ENCODE data around the gene EVC2.
"Not testable (repeated sequence)": the region's sequence is repeated elsewhere in the genome, so short reads cannot be mapped to it uniquely, and the experiment has no call there.

The EVC2 gene

DNA sequence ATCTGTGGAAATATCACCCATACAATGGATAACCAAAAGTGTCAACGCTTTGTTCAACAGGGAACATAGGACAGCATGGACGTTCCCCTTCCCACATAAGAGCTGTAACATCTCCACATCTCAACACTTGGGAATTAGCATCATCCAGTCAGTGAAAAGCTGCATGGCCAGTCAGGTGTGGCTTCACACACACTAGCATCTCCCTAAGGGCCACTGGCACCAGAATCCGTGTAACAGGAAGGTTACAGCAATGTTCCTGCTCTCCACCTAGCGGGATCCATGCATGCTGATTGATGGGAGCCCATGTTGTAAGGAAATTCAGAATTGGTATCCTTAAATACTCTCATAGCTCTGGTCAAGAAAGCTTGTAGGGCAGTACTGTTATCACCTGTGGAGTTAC, 78.8 kb downstream of the EVC2 start:
- DNase-seq (ENCODE audit: low spot score), result no peak

DNA sequence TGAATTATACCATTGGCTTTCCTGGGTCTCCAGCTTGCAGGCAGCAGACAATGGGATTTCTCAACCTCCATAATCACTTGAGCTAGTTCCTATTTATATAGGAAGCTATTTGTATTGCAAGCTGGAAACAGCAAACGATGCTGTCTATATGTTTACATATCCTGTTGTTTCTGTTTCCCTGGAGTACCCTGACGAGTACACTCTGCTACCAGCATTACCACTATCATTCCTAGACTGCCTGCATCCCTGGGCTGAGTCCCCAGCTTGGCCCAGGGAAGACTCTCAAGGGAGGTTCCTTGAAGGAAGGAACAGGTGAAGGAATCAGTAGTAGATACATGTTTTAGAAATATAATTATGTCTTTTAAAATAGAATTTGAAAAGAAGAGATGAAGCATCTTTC, 81.4 kb downstream of the EVC2 start:
- no peak for DNase-seq (ENCODE audit: low spot score)

DNA sequence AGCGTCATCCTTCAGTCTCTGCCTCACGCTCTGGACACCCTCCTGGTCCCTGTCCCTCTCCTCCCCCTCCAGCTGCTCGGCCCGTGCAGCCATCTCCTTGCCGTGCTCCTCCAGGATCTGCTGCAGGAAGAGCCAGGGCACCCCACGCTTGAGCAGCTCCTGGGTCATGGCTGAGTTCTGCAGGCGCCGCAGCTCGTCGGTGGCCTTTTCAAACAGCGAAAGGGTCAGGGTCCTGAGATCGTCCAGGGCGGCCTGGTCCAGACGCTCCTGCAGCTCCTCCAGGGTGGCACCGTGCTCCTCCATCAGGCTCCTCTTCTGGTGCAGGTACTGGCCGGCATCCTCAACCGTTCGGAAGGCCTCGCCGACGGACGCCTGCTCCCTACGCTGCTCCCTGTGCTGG, 85.8 kb downstream of the EVC2 start:
- DNase-seq (ENCODE audit: low spot score), result no peak

DNA sequence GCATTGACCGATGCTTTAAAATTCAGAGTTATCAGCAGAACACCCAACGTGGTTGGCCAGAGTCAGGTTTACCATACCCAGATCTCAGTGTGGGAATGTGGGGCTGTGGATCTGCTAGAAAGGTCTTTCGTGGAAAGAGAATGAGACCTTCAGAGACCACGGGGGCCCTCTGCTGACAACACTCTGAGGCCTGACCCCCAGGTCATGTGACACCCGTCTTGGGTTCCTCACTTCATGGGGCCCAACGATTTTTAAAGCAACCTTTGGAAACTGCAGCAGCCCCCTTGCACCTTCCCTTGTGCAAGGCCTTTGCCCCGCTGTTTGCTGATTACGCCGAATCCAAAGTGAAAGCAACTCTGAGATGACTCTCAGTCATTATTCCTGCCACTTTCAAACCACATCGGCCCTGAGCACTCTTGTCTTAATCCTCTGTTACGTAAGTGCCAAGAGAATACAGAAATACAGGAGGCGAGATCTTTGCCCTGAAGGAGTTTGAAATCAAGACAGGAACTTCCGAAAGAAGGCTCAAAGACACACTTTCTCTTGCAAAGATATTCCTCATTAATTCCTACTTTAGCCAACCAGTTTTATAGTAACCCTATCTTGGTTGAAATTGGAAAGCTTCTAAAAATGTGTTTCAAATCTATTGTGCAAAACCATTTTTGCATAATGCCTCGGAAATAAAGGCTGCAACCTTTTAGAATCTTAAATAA, 88.3 kb downstream of the EVC2 start:
- DNase-seq (ENCODE audit: low spot score), result no peak

DNA sequence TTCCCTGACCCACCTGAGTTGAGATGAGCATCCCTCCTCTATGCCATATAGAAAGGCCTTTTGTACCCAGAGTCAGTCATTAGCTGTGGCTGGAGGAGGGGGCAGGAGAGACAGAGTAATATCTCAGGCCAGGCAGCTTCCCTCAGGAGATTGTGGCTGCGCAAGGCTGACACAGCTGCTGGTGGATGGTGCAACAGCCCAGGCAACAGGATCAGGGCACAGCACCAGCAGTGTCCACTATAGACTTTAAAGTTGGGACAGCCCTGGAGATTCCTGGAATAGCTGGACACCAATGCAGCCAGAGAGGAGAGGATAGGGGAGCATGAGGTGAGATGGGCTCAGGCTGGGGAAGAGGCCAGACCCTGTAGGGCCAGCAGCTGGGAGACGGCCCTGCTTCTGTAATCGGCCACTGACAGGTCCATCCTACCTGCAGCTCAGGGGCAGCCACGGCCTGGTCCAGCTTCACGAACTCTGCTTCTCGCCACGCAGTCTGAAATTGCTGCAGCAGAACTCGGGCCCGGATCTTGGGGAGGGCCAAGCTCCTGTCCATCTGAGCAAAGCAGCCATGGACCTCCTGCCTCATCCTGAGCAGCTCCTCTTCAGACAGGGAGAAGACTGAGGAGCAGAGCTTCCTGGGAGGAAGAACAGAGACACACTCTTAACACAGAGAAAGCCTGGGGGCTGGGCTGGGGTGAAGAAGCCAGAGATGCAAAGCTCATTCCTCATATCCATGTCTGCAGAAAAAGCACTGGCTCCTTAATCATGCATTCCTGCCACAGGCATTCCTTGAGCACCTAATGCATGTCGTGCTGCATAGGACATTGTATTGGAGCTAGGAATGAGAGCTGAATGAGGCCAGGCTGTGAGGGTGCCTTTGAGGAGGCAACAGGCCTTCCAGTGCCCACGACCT, 90.1 kb downstream of the EVC2 start:
- DNase-seq (ENCODE audit: low spot score), result no peak

DNA sequence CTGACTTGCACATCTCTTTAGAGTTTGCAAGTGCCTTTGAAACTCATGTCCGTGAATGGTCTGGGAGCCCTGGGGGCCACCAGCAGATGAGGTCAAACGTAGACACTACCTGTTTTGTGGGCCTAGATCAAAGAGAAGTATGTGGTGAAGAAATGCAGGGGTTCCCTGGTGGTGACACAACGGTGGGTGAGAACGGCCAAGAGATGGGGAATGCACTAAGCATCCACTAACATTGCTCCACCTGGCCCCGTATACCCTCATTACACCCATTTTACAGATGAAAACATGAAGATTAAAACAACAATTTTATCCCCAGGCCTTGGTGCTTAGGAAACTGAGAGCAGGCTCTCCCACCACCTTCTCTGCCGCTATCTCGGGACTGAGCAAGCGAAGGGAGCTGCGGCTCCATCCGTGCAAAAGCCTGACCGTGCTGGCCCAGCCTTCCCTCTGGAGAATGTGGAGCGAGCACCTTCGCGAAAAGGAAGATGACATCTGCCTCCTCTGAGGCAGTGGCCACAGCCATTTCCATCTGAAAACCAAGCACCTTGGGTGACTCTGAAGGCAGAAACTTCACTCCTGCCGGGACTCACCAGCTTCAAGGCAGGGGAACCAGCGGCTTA, 91.9 kb downstream of the EVC2 start:
- no peak for DNase-seq (ENCODE audit: low spot score)

DNA sequence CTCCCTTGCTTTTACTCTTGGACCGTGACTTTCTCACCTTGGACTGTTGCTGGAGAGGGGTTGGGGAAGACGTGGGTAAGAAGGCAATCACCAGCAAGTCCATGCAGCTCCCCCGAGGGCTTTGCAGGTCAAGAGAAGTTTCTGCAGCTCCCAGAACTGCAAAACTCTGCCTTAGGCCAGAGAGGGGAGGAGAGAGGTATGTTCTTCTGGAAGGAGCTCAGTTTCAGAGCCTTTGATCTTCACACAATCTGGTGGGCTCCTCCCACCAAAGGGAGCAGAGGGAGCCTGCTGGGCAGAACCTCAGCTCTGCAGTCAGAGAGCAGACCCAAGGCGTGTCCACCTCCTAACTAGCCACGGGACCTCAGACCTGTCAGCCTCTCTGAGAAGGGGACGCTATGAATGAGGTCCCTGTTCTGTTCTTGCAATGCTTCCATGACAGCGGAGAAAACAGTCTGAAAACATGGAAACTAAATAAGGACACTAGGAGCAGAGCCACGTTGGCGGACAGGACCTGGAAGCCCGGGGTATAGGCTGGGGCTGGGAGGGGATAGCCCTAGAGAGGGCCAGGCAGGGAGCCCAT, 92.8 kb downstream of the EVC2 start:
- no peak for DNase-seq (ENCODE audit: low spot score)

DNA sequence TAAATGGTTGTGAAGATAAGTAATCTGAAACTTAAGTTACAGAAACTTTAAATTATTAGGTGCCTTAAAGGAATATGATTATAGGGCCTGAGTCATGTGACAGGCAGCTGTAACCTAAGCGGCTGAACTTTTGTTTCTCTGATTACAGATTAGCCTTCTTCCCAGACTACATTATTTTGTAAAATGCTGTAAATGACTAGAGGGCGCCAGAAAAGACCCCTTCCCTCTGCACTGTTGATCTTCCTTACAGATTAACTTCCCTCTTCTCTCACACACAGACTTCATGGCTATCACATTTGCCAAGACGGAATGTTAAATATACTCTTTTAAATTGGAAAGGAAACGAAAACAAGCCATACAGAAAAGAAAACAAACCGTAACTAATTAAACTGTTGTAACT, 96.6 kb downstream of the EVC2 start:
- no peak for DNase-seq (ENCODE audit: low spot score)

DNA sequence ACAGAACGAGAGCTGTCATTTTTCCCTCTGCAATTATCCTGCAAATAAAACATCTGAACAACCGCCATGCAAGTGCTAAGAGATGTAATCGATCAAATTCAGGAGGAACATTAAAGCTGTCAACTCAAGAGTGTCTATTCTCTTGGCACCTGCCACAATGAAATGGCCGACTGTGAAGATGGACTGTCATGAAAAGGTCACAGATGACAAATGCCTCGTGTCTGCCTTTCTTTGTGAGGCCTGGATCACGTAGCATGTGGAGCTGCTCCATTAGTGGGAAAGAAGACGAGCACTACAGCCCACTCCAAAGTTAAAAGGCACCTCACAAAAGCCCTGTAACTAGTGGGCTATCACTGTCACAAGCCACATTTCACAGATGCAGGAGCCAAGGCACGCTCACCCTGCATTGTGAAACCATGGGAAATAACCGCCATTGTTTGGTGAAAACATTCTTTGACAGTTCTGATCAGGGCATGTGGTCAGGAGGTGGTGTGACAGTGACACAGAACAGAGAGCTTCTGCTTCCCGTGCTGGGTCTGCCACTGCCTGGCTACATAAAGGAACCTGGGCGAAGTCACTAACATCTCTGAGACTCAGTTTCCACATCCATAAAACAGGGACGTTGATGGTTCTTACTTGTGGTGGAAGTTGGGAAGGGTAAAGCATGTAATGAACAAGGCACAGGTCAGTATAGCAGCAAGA, 98.9 kb downstream of the EVC2 start:
- DNase-seq (ENCODE audit: low spot score), result no peak

DNA sequence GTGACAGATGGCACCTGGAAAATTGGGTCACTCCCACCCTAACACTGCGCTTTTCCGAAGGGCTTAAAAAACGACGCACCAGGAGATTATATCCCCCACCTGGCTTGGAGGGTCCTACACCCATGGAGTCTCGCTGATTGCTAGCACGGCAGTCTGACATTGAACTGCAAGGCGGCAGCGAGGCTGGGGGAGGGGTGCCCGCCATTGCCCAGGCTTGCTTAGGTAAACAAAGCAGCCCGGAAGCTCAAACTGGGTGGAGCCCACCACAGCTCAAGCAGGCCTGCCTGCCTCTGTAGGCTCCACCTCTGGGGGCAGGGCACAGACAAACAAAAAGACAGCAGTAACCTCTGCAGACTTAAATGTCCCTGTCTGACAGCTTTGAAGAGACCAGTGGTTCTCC, 114.5 kb downstream of the EVC2 start:
- not testable (repeated sequence) for DNase-seq (ENCODE audit: low spot score)

DNA sequence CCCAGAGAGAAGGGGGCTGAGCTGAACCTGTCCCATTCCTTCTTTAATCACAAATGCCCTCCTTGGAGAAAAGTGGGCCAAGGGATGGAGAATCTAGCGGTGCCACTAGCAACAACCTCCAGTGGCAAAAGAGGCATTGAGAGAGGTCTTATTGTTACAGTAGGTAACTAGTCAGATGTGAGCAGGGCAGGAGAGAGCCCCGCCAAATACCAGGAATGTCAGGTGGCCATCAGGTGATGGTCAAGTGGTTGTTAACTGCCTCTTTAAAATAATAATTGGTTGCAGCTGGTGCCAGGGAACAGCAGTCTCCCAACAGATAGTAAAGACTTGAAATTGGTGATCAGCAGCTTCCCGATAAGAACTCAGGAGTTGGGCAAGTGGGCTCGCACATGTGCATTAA, 116.1 kb downstream of the EVC2 start:
- no peak for DNase-seq (ENCODE audit: low spot score)

DNA sequence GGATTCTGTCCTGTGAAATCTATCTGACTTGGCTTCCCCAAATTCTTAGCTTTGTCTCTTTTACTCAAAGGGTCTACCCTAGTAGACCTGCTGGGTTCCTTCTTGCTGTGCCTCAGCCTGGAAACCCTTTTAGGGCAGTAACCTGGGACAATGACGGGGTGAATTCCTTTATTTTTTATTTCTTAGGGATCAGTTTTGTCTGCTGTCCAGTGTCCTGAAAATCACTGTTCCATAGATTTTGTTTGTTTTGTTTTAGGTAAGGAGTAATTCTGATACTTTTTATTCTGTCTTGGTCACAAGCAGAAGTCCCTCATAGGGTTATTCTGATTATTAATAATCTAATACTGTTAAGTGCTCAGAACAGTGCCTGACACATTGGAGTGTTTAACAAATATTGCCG, 118.9 kb downstream of the EVC2 start:
- DNase-seq (ENCODE audit: low spot score), result no peak

DNA sequence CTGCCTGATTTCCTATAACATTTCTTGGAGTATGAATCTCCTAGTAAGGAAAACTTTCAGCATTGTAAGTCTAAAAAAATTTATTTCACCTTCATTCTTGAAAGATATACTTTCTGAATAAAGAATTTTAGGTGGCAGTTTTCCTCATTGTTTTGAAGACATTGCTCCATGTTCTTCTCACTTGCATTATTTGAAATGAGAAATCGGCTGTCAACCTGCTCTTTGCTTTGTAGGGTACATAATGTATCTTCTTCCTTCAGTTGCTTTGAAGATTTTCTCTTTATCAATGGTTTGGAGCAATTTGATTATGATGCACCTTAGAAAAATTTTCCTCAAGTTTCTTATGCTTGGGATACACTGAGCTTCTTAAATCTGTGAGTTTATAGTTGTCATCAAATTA, 120.3 kb downstream of the EVC2 start:
- DNase-seq (ENCODE audit: low spot score), result no peak

DNA sequence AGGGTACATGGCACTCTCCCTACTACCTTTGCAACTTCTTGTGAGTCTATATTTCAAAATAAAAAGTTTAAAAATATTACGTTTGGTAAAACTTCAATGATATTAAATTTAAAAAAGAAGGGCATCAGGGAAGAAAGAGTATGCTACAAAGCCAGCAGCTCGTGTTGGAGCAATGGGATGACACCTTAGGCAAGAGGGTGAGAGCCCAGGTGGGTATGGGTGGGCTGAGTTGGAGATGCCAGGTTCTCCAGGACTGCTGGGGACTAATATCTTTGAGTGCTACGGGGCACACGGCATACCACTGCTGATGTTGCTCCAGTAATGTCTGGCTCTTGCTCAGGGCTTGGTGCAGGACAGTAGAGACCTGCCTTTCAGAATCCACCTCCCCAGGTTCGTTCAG, 132.4 kb downstream of the EVC2 start:
- no peak for DNase-seq (ENCODE audit: low spot score)

DNA sequence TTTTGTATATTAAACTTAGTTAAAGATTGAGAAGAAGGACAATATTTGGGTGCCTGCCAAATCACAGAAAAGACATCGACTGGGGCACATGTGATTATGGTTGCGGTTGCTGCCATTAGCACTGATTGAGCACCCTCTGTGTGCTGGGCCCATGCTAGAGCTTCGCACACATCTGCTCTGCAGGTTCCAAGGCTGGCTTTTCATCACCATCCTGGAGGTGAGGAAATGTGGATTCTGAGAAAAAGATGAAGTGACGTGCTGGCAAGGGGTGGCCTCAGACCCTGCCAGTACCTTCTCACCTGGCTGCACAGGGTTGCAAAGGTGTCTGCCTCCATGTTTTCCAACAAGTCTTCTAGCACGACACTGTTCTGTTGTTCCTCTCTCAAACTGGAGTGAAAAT, 134.0 kb downstream of the EVC2 start:
- DNase-seq (ENCODE audit: low spot score), result no peak

DNA sequence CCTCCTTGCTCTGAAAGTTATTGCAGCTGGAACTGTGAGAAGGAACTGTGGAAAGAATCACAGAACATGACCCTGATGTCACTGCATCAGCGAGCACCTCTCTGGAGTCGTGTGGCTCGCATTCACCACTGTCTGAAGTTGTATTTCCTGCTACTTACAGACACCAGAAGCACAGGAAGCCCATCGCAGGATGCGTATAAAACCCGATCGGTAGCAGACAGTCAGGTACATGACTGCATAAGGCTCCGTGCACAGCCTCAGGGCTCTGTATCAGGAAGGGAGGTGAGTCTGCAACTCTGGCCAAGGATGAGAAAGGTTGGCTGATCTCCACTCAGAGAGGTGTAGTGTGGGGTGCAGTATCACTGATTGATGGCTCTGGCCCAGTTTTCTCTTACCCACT, 134.4 kb downstream of the EVC2 start:
- DNase-seq (ENCODE audit: low spot score), result no peak

DNA sequence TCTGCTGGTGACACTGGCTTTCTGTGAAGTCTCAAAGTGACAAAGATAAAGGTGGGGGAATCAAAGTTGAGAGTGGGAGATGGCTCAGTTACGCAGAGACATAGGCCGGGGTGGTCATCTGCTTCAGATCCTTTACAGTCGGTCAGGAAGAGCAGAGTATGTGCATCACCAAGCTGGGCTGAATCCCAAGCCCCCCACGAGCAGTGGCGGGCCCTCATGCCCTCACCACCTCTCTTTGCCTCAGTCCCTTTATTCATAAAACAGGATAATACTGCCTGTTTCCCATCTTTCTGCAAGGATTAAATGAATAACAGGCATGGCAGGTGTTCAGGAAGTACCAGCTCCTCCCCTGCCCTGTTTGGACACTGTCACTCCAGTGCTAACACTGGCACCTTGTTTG, 135.6 kb downstream of the EVC2 start:
- no peak for DNase-seq (ENCODE audit: low spot score)

DNA sequence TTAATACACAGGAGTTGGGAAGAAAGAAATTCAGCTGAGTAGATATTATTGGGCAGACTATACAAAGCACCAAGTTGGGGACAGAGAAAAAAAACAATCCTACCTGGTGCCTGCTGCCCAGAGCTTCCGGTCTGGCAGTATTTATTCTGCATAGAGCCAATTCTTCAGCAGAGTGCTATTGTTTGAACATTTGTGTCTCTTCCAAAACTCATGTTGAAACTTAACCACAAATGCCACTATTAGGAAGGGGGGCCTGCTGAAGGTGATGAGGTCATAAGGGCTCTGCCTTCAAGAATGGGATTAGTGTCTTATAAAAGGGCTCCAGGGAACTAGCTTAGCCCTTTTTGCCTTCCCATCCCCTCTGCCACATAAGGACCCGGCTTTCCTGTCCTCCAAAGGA, 136.2 kb downstream of the EVC2 start:
- no peak for DNase-seq (ENCODE audit: low spot score)

DNA sequence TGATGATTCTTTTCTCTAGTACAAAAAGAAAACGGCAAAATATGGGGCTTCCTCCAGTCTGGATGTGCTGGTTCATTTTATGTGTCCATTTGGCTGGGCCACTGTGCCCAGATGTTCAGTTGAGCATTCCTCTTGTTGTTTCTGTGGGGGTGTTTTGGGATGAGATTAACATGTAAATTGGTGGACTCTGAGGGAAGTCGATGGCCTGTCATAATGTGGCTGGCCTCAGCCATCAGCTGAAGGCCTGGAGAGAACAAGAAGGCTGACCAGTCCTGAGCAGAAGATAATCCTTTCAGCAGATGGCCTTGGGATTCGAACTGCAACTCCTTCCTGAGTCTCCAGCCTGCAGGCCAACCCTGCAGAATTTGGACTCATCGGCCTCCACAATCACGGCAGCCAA, 136.7 kb downstream of the EVC2 start:
- no peak for DNase-seq (ENCODE audit: low spot score)

DNA sequence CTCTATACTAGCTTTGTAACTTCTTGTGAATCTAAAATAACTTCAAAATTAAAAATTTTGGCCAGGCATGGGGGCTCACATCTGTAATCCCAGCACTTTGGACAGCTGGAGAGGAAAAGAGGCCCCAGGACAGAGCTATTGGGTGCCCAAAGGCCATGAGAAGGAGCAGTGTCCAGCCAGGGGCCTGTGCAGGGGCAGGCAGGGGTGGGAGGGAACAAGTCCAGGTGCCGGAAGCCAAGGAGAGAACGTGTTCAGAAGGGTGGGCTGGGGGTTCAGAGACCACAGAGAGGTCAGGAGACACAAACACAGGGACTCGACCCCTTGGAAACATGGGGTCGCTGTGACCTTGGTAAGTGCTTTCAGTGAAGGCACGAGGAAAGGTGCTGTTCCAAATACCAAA, 138.9 kb downstream of the EVC2 start:
- no peak for DNase-seq (ENCODE audit: low spot score)

DNA sequence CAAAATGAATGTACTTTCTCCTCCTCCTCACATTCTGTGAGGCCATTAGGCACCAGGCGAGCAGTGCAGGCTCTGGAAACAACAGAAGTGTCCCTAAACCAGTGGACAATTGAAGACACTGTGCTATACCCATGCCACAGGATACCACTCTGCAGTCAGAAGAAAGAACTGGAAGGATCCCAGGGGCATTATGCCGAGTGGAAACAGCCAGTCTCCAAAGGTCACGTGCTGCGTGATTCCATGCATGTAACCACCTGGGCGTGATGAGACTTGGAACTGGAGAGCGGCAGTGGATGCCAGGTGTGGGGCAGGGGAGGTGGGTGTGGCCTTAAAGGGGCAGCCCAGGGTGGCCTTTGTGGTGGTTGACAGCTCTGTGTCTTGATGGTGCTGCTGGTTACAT, 139.4 kb downstream of the EVC2 start:
- DNase-seq (ENCODE audit: low spot score), result no peak

DNA sequence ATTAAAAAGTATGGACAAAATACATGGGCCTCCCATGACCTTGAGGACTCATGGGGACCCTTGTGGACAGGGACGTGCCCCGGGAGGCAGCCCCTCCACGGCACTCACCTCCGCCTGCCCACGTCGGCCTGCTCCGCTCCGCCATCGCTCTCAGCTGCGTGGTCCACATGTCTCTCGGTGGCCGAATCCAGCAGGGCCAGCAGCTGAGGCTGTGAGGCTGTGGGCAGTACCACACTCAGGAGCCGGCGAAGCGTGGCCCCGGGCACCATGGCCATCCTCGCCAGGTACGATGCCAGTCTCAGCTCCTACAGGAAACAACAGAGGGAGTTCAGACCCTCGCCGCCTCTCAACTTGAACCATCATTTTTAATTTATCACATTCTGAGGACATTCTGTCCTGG, 140.0 kb downstream of the EVC2 start:
- no peak for DNase-seq (ENCODE audit: low spot score)
